Kidney (tissue), 14 donors: ENCODE measurements around the gene SHCBP1L. TPM values are rescaled to one million over a fixed set of nuclear protein-coding genes. Genes with fewer than 3 reads are reported as not detected.
"Not testable (repeated sequence)": the region's sequence is repeated elsewhere in the genome, so short reads cannot be mapped to it uniquely, and the experiment has no call there.

Source experiments
- DNase-seq, 5 donors: peaks; one replicate each; pipeline ENCODE4 v3.0.0-alpha.2; 2013 to 2020
- FAIRE-seq: peaks from 2 replicates; lab custom pipeline; 2012; peaks lifted over from hg19 to GRCh38; lab: Jason Lieb, UNC
- H3K27ac ChIP-seq, 2 donors: one replicate each; pipeline ENCODE4 v1.7.0; 2013; ENCODE audit warnings: low read depth in 2 of 2, low read length in 2 of 2, inconsistent platforms in 1 of 2
- H3K27me3 ChIP-seq: one replicate; pipeline ENCODE4 v1.7.1; 2013; ENCODE audit warnings: low read length, inconsistent platforms; ENCODE audit not compliant: control insufficient read depth, insufficient read depth
- H3K36me3 ChIP-seq, 3 donors: one replicate each; pipeline versions ENCODE4 v1.7.0 to v1.7.1; 2013; ENCODE audit warnings: low read length in 3 of 3, control low read depth in 1 of 3, inconsistent platforms in 1 of 3; ENCODE audit not compliant: insufficient read depth in 3 of 3, control insufficient read depth in 2 of 3
- H3K4me1 ChIP-seq, 3 donors: one replicate each; pipeline versions ENCODE4 v1.7.0 to v1.7.1; 2013; ENCODE audit warnings: low read length in 3 of 3, inconsistent platforms in 1 of 3, low read depth in 1 of 3; ENCODE audit not compliant: control insufficient read depth in 2 of 3, insufficient read depth in 2 of 3
- H3K4me3 ChIP-seq, 3 donors: one replicate each; pipeline versions ENCODE4 v1.7.0 to v1.8.1; 2013; ENCODE audit warnings: low read length in 3 of 3, control low read depth in 1 of 3, inconsistent platforms in 1 of 3
- H3K9ac ChIP-seq, 3 donors: one replicate each; pipeline versions ENCODE4 v1.7.0 to v1.7.1; 2013; ENCODE audit warnings: low read length in 3 of 3, control low read depth in 1 of 3, inconsistent platforms in 1 of 3
- H3K9me3 ChIP-seq, 3 donors: one replicate each; pipeline versions ENCODE4 v1.7.0 to v1.7.1; 2013; ENCODE audit warnings: low read length in 3 of 3, control low read depth in 1 of 3, inconsistent platforms in 1 of 3; ENCODE audit not compliant: control insufficient read depth in 2 of 3, insufficient read depth in 1 of 3
- intact Hi-C: fragments of 100-400 bp; cut with DNase I; formaldehyde crosslinking; loops from one replicate; pipeline ENCODE4 v1.11.1; 2022
- polyA plus RNA-seq: library from polyadenylated mRNA; stranded (reverse); fragments of 350-450 nt; fragmentation: Illumina TruSeq; extraction: RNeasy Lipid Tissue Mini Kit (QIAGEN cat#74804); gene quantifications from one replicate; pipeline ENCODE4 v1.2.3, GENCODE V29; 2014; ENCODE audit warnings: low read depth, low replicate concordance; ENCODE audit not compliant: insufficient read depth
- total RNA-seq: library from RNA; stranded (reverse); fragmentation: NEBNext Ultra II Directional; extraction: Animal tissue kit (Norgen Biotek cat#: 25700); gene quantifications from one replicate; pipeline ENCODE4 v1.2.1, GENCODE V29; 2021
- TF ChIP-seq, protein P1 (sequence below): IDR thresholded peaks from 3 replicates; pipeline ENCODE4 v1.5.1; 2012; ENCODE audit warnings: mild to moderate bottlenecking, moderate library complexity, borderline replicate concordance; ENCODE audit not compliant: insufficient read depth; ENCODE audit errors: extremely low read depth
- donor health status: control.
- donor health status: control.
- donor health status: control.
- donor health status: control.
- donor health status: control.
- donor health status: DM: yes; HTN: yes; CAD: no.
- donor health status: Normal renal cell carcinoma (clear cell type).

SHCBP1L gene
- total and polyA plus RNA-seq, 2 donors from 2014 or later: not detected

DNA sequence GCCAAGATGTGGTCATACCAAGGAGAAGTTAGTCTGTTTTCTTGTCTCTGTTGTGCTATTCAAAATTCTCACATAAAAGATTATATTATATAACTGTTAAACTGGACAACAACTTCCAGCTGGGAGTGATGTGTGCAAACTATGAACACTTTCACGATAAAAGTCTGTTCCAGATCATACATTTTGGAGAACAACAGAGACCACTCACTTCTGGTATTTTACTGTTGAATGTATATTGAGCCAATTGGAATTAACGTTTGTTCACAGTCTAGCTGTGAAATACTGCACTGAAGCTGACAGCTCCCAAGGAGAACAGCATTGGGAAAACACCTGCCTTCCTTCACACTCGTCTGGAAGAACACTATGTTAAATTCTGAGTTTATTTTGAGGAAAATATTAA lies 860 bp upstream of the SHCBP1L start:
- Histone ChIP-seq H3K4me1 (peaks cover 0 to 2% (median 0%) of the 10 kb centered on the region in 3 donors), H3K27me3 (peaks cover 5% of the 10 kb centered on the region), H3K27ac (no peak overlapping the region), H3K4me3 (no peak overlapping the region), H3K36me3 (no peaks in the 10 kb centered on the region), H3K9me3 (no peaks in the 10 kb centered on the region), H3K9ac (no peak overlapping the region)
- intact Hi-C loops: no loop called here
- FAIRE-seq (no peak), DNase-seq (peak in 1 of 5 donors; percentile 27)
- TF ChIP-seq, protein P1, sequence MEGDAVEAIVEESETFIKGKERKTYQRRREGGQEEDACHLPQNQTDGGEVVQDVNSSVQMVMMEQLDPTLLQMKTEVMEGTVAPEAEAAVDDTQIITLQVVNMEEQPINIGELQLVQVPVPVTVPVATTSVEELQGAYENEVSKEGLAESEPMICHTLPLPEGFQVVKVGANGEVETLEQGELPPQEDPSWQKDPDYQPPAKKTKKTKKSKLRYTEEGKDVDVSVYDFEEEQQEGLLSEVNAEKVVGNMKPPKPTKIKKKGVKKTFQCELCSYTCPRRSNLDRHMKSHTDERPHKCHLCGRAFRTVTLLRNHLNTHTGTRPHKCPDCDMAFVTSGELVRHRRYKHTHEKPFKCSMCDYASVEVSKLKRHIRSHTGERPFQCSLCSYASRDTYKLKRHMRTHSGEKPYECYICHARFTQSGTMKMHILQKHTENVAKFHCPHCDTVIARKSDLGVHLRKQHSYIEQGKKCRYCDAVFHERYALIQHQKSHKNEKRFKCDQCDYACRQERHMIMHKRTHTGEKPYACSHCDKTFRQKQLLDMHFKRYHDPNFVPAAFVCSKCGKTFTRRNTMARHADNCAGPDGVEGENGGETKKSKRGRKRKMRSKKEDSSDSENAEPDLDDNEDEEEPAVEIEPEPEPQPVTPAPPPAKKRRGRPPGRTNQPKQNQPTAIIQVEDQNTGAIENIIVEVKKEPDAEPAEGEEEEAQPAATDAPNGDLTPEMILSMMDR: no peak

DNA sequence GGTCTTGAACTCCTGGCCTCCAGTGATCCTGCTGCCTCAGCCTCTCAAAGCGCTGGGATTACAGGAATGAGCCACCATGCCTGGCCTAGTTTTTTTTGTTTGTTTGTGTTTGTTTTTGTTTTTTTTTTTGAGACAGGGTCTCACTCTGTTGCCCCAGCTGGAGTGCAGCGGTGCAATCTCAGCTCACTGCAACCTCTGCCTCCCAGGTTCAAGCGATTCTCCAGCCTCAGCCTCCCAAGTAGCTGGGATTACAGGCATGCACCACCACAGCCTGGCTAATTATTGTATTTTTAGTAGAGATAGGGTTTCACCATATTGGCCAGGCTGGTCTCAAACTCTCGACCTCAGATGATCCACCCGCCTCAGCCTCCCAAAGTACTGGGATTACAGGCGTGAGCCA lies 9.6 kb downstream of the SHCBP1L start:
- H3K4me3 ChIP-seq, H3K4me1 ChIP-seq, H3K36me3 ChIP-seq, DNase-seq, H3K9me3 ChIP-seq, H3K27ac ChIP-seq, H3K27me3 ChIP-seq, FAIRE-seq, H3K9ac ChIP-seq, intact Hi-C loops: not testable (repeated sequence)

DNA sequence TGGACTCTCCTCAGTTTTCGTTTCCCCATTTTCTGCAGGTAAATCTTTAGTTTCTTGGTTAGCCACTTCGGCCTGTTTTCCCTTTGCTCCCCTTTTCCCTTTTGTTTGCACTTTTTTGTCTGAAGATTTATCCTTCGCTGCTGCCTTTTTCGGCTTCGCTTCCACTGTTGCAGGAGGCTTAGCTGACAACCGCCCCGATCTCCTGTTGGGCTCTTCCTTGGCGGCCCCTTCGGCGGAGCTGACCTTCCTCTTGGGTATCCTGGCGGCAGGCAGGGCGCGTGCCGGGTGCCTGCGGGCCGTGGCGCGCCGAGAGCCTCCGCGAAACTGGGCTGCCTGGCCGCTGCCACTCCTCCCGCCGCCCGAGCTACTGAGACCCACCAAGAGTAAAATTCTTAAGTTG lies 10.8 kb downstream of the SHCBP1L start:
- H3K9me3 ChIP-seq, H3K9ac ChIP-seq, H3K4me3 ChIP-seq, FAIRE-seq, H3K27ac ChIP-seq, H3K4me1 ChIP-seq, H3K36me3 ChIP-seq, intact Hi-C loops, H3K27me3 ChIP-seq: not testable (repeated sequence)
- DNase-seq: peak; percentile 45 to 70 (median 58)

DNA sequence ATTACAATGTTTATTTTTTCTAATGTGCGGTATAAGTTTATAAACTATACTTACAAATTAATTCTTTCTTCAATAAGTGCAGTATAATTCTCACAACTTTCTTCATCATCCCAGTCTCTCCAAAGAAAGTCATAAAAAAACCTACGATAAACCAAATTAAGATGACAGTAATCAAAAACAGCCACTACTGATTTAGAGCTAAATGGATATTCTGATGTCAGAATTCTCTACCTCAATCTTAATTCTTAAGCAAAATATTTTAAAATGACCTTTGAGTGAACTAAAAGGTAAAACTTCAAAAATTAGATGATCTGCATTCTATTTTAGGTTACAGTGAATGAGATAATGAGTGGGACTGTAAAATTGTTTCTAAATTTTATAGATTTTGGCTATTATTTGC lies 13.6 kb downstream of the SHCBP1L start:
- no peak for DNase-seq
- no peak for FAIRE-seq

More for the DNA sequence above, 13.6 kb downstream of the SHCBP1L start:
- H3K4me1 ChIP-seq: no peaks in the 10 kb centered on the region
- intact Hi-C loops: no loop called here
- no peak overlapping the region for H3K27ac ChIP-seq
- H3K36me3 ChIP-seq: no peaks in the 10 kb centered on the region
- TF ChIP-seq, protein P1: no peak
- no peak overlapping the region for H3K4me3 ChIP-seq
- H3K27me3 ChIP-seq: no peaks in the 10 kb centered on the region
- H3K9me3 ChIP-seq: peaks cover 0 to 5% (median 0%) of the 10 kb centered on the region in 3 donors
- H3K9ac ChIP-seq: no peak overlapping the region
